Renal cortex interstitium (tissue), 15 donors: ENCODE measurements around the gene SDHAF3. TPM values are rescaled to one million over a fixed set of nuclear protein-coding genes. Genes with fewer than 3 reads are reported as not detected.
"Not testable (repeated sequence)": the region's sequence is repeated elsewhere in the genome, so short reads cannot be mapped to it uniquely, and the experiment has no call there.

ENCODE experiments used
- DNase-seq, 11 donors: peaks; one replicate each; pipeline ENCODE4 v3.0.0-alpha.2; 2013; ENCODE audit warnings: low read depth in 9 of 11, low spot score in 4 of 11; ENCODE audit errors: extremely low read depth in 1 of 11
- long read RNA-seq, 16 experiments: transcript quantifications; one replicate each; lab custom pipeline, GENCODE V29; 2026
- polyA plus RNA-seq, 3 donors: library from polyadenylated mRNA; unstranded; fragments of 120-200 nt; gene quantifications; one replicate each; pipeline ENCODE4 v1.2.1, GENCODE V29; 2013; ENCODE audit not compliant: insufficient read length in 3 of 3

Gene SDHAF3
- polyA plus RNA-seq: 10 to 100 TPM; 40.8 to 46.2 (median 43.6) TPM
- long read RNA-seq, donor 1, transcript SDHAF3-202 (2 exons, 2,060 nt): major isoform, 27 of 28 reads
- long read RNA-seq, donor 1, partial matches to known transcripts: 0 of 28 reads
- long read RNA-seq, donor 1, other reads (novel, unspliced or antisense): 0 of 28 reads
- long read RNA-seq, donor 2, transcript SDHAF3-202 (2 exons, 2,060 nt): major isoform, 30 of 35 reads
- long read RNA-seq, donor 2, partial matches to known transcripts: 0 of 35 reads
- long read RNA-seq, donor 2, other reads (novel, unspliced or antisense): 5 of 35 reads
- long read RNA-seq, donor 3, transcript SDHAF3-202 (2 exons, 2,060 nt): major isoform, 45 of 59 reads
- long read RNA-seq, donor 3, partial matches to known transcripts: 8 of 59 reads
- long read RNA-seq, donor 3, other reads (novel, unspliced or antisense): 5 of 59 reads
- long read RNA-seq, donor 4, transcript SDHAF3-202 (2 exons, 2,060 nt): major isoform, 35 of 40 reads
- long read RNA-seq, donor 4, partial matches to known transcripts: 0 of 40 reads
- long read RNA-seq, donor 4, other reads (novel, unspliced or antisense): 5 of 40 reads
- long read RNA-seq, donor 5: 0 reads
- long read RNA-seq, donor 6, transcript SDHAF3-202 (2 exons, 2,060 nt): major isoform, 23 of 29 reads
- long read RNA-seq, donor 6, partial matches to known transcripts: 6 of 29 reads
- long read RNA-seq, donor 6, other reads (novel, unspliced or antisense): 0 of 29 reads
- long read RNA-seq, donor 7, transcript SDHAF3-202 (2 exons, 2,060 nt): major isoform, 40 of 45 reads
- long read RNA-seq, donor 7, partial matches to known transcripts: 0 of 45 reads
- long read RNA-seq, donor 7, other reads (novel, unspliced or antisense): 5 of 45 reads
- long read RNA-seq, donor 8: 0 reads
- long read RNA-seq, donor 9, transcript SDHAF3-202 (2 exons, 2,060 nt): major isoform, 26 of 26 reads
- long read RNA-seq, donor 9, partial matches to known transcripts: 0 of 26 reads
- long read RNA-seq, donor 9, other reads (novel, unspliced or antisense): 0 of 26 reads
- long read RNA-seq, donor 10, transcript SDHAF3-202 (2 exons, 2,060 nt): major isoform, 21 of 29 reads
- long read RNA-seq, donor 10, partial matches to known transcripts: 0 of 29 reads
- long read RNA-seq, donor 10, other reads (novel, unspliced or antisense): 7 of 29 reads
- long read RNA-seq, donor 11, transcript SDHAF3-202 (2 exons, 2,060 nt): major isoform, 27 of 28 reads
- long read RNA-seq, donor 11, partial matches to known transcripts: 0 of 28 reads
- long read RNA-seq, donor 11, other reads (novel, unspliced or antisense): 0 of 28 reads
- long read RNA-seq, donor 12, transcript SDHAF3-202 (2 exons, 2,060 nt): major isoform, 11 of 12 reads
- long read RNA-seq, donor 12, partial matches to known transcripts: 0 of 12 reads
- long read RNA-seq, donor 12, other reads (novel, unspliced or antisense): 0 of 12 reads
- long read RNA-seq, donor 13: 0 reads
- long read RNA-seq, donor 14, transcript SDHAF3-202 (2 exons, 2,060 nt): major isoform, 32 of 37 reads
- long read RNA-seq, donor 14, partial matches to known transcripts: 0 of 37 reads
- long read RNA-seq, donor 14, other reads (novel, unspliced or antisense): 5 of 37 reads
- long read RNA-seq, donor 15, transcript SDHAF3-202 (2 exons, 2,060 nt): major isoform, 13 of 13 reads
- long read RNA-seq, donor 15, partial matches to known transcripts: 0 of 13 reads
- long read RNA-seq, donor 15, other reads (novel, unspliced or antisense): 0 of 13 reads
- long read RNA-seq, donor 16, transcript SDHAF3-202 (2 exons, 2,060 nt): major isoform, 65 of 72 reads
- long read RNA-seq, donor 16, partial matches to known transcripts: 0 of 72 reads
- long read RNA-seq, donor 16, other reads (novel, unspliced or antisense): 6 of 72 reads

DNA sequence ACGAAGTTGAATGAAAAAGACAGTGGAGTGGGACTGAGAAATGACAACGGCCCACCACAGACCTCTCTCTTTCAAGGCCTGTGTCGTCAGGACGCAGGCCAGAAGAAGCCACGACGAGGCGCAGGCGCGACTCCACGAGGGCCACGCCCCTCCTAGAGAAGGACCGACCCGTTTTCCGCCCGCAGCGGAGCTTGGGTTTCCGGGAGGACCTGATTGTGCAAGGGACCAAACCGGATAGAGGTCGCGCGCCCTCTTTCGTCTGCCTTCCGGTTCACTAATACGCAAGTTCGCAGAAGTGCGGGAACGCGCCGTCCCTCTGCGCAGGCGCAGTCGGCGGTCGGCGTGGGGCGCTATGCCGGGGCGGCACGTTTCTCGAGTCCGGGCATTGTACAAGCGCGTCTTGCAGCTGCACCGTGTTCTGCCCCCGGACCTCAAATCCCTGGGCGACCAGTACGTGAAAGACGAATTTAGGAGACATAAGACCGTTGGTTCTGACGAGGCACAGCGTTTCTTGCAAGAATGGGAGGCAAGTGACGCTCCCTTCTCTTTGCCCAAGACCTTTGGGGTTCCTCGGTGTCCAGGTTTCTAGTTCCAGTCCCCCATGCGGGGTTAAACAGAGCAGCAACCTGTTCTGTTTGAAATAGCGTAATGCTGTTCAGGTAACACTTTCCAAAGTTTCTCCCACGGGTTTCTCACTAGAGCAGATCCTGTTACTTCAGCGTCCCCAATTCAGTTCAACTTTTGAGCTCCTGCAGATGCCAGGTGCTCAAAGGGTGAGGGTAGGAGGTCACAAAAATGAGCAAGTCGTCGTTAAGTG, at the start of gene SDHAF3:
SDHAF3 (plus strand) TSS at position 327 of the 817 bp plus-strand sequence; CDS start at position 353, 26 bp downstream.
- peak; percentile 92 to 97 (median 95) for DNase-seq

GRCh38 chr7:97072025-97072424, 45.5 kb upstream of the SDHAF3 start:
- not testable (repeated sequence) for DNase-seq

GRCh38 chr7:97075928-97076327, 41.6 kb upstream of the SDHAF3 start:
- no peak for DNase-seq

- no peak for DNase-seq
These were observed 39.2 kb upstream of the SDHAF3 start for GRCh38 chr7:97078023-97078969.

- DNase-seq: no peak
These were observed 38.2 kb upstream of the SDHAF3 start for GRCh38 chr7:97079300-97079699.

GRCh38 chr7:97081521-97082300, 35.8 kb upstream of the SDHAF3 start:
- DNase-seq: no peak

GRCh38 chr7:97088364-97088763, 29.1 kb upstream of the SDHAF3 start:
- DNase-seq: no peak

DNA sequence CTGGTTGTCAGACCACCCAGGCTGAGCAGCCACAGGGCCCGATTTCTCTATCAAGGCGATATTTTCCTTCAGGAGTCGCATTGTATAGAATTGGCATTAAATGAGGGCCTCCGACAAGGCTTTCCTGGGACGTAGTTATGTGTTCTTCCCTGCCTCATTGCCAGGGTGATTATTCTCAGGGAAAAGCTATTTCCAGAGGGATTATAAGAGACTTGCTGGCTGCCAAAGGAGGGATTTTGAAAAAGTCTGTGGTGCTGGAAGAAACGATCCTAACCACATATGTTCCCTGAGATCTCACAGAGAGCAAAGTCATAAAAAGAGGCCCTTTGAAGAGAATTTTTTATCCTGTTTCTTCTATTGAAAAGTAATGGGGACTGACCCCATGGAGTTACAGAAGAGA, 27.7 kb upstream of the SDHAF3 start:
- DNase-seq: no peak

DNA sequence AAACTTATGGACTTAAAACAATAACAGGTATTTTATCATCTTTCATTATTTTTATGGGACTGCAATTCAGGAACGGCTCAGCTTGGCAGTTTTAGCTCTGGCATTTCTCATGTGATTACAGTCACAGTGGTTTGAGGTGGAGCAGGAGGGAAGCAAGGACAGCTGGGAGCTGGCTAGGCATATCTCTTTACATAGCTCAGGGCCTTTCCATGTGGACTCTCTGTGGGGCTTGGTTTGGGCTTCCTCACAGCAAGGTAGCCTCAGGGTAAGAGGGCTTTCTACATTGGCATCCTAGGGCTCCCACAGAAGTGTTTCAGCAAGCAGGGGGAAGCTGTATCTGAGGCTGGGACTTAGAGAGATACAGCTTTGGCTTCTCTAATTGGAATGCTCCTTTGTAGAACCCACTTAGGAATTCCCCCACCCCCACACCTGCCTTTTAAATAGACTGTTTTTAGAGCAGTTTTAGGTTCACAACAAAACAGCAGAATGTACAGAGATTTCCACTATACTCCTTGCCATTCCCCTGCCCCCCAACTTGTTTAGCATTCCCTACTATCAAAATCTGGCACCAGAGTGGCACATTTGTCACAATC, 26.6 kb upstream of the SDHAF3 start:
- DNase-seq: no peak

DNA sequence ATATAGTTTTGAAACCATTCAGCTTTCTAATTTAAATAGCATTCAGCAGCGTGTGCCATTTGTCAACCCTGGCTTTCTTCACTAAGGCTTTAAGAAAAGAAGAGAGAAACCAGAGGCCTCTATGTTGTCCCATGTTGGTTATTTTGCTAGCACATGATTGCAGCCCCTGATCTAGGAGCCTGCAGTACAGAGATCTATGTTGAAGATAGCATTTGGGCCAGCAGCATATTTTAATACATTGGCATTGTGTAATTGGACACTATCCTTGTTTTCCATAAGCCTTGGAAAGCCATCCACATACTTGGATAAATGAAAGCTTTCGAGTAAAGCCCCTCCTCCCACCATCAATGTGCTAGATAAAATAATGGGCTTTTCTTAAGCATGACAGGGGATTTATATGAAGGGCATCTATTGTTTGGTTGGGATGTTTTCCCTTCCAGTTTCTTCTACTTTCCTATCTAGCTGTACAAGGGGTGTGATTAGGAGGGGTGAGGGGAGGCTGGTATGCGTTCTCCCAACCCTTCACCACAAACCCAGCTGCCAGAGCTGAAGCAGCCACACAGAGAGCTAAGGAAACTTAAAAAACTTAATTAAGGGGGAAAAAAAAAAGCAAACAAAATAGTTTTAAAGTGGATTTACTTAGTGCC, 23.1 kb upstream of the SDHAF3 start:
- DNase-seq: no peak

- no peak for DNase-seq
These were observed 21.5 kb upstream of the SDHAF3 start for GRCh38 chr7:97096037-97096436.

DNA sequence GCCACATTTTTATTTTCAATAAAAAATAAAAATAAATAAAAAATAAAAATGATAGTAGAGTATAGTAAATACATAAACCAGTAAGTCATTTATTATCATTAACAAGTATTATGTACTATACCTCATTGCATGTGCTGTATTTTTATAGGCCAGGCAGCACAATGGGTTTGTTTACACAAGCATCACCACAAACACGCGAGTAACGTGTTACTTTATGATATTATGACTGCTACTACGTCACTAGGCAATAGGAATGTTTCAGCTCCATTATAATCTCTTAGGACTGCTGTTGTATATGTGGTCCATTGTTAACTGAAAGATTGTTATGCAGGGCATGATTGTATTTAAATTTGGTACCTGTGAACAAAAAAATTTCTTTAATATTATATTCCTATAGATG, 20.8 kb upstream of the SDHAF3 start:
- no peak for DNase-seq

GRCh38 chr7:97104719-97105238, 12.7 kb upstream of the SDHAF3 start:
- peak; percentile 38 to 76 (median 65) for DNase-seq

DNA sequence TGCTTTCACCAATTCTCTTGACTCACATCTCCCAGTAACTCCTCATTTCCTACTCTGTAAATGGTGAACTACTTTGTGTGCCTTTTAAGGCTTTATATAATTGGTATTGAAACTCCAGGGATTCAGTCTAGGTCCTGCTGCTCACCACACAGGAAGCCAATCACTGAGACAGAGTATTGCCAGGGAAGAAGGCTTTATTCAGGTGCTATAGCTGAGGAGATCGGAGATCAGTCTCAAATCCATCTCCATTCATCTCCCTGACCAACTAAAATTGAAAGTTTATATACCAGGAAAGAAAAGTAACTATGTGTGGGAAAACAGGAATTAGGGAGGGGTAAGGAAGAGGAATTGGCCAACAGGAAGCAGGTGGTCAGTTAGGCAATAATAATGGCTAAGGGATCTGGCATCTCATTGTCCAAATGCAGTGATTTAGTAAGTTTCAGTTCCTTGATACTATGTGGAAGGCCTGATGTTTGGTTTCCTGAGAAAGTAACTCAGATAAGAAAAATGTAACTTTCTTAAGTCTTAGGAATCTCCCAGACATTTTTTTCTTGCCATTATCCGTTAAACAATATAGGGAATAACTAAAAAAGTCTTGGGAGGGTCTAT, 10.2 kb upstream of the SDHAF3 start:
- no peak for DNase-seq
